CD4-positive, alpha-beta T cell treated with Interleukin-17A for 1 hour (primary cell): Measurements from ENCODE around the gene ZSCAN1.

Experiments used
- DNase-seq: peaks from one replicate; pipeline ENCODE4 v3.0.0-alpha.2; 2020

ZSCAN1 gene

GRCh38 chr19:58042495-58043340 is 8.9 kb downstream of the ZSCAN1 start:
- no peak for DNase-seq

GRCh38 chr19:58044391-58044790 is 10.6 kb downstream of the ZSCAN1 start:
- DNase-seq, result no peak

GRCh38 chr19:58044886-58045285 is 11.1 kb downstream of the ZSCAN1 start:
- no peak for DNase-seq

GRCh38 chr19:58045411-58046050 is 11.7 kb downstream of the ZSCAN1 start:
- no peak for DNase-seq

- no peak for DNase-seq
These were observed 13.0 kb downstream of the ZSCAN1 start for GRCh38 chr19:58046856-58047255.

- DNase-seq, result no peak
These were observed 13.8 kb downstream of the ZSCAN1 start for GRCh38 chr19:58047672-58048071.

GRCh38 chr19:58052256-58052655 is 18.4 kb downstream of the ZSCAN1 start:
- no peak for DNase-seq

- DNase-seq, result no peak
These were observed 19.8 kb downstream of the ZSCAN1 start for GRCh38 chr19:58053480-58054156.

GRCh38 chr19:58054901-58055874 is 21.4 kb downstream of the ZSCAN1 start:
- DNase-seq, result no peak

GRCh38 chr19:58056261-58056660 is 22.4 kb downstream of the ZSCAN1 start:
- no peak for DNase-seq

GRCh38 chr19:58056861-58057260 is 23.0 kb downstream of the ZSCAN1 start:
- no peak for DNase-seq

- DNase-seq, result no peak
These were observed 24.6 kb downstream of the ZSCAN1 start for GRCh38 chr19:58058467-58058866.

- peak; percentile 45 for DNase-seq
These were observed 25.3 kb downstream of the ZSCAN1 start, which contains the start of gene ZNF135 for GRCh38 chr19:58059003-58059670. Gene ZNF135 (plus strand): TSS chr19:58059282. CDS start chr19:58060003, 721 bp downstream.

- no peak for DNase-seq
These were observed 25.9 kb downstream of the ZSCAN1 start for GRCh38 chr19:58059671-58060078.

GRCh38 chr19:58060231-58060630 is 26.4 kb downstream of the ZSCAN1 start:
- no peak for DNase-seq

GRCh38 chr19:58063712-58064111 is 29.9 kb downstream of the ZSCAN1 start:
- no peak for DNase-seq

GRCh38 chr19:58067240-58067912 is 33.6 kb downstream of the ZSCAN1 start:
- DNase-seq, result no peak

- DNase-seq, result no peak
These were observed 46.0 kb downstream of the ZSCAN1 start for GRCh38 chr19:58079792-58080191.

GRCh38 chr19:58083021-58083420 is 49.2 kb downstream of the ZSCAN1 start:
- DNase-seq, result no peak

GRCh38 chr19:58084596-58085347 is 50.9 kb downstream of the ZSCAN1 start:
- no peak for DNase-seq
